Astrocyte (in vitro differentiated cells and primary cell): ENCODE measurements around the gene GPR137.

Experiments used
- CTCF ChIP-seq: IDR thresholded peaks from 2 replicates; pipeline ENCODE4 v1.5.1; 2011; ENCODE audit warnings: low read depth, mild to moderate bottlenecking, inconsistent platforms, low read length, moderate library complexity; ENCODE audit not compliant: insufficient read depth
- EZH2 ChIP-seq: IDR thresholded peaks from 2 replicates; pipeline ENCODE4 v1.6.1; 2012; ENCODE audit warnings: mild to moderate bottlenecking, low read length, inconsistent platforms; ENCODE audit not compliant: insufficient read depth

GRCh38 chr11:64253043-64253442 is 32.6 kb upstream of the GPR137 start:
- TF ChIP-seq CTCF = no peak
- TF ChIP-seq EZH2 = no peak
